Measurements from ENCODE around the gene RNF166.

RNF166 gene

GRCh38 chr16:88677721-88678120 is 28.5 kb downstream of the RNF166 start:
- no peak for TF ChIP-seq FOXP2 (optimal IDR thresholded peaks at IDR 0.05; ENCODE audit: borderline replicate concordance, extremely low read depth, extremely low read length, insufficient read depth)

- TF ChIP-seq POLR2AphosphoS5 (IDR thresholded peaks at IDR 0.05; ENCODE audit: low read depth, low read length) (no peak), TAF1 (IDR thresholded peaks at IDR 0.05; ENCODE audit: borderline replicate concordance, insufficient read depth, low read length) (no peak), SIN3A (IDR thresholded peaks at IDR 0.05; ENCODE audit: borderline replicate concordance, insufficient read depth, low read length) (no peak), FOXP2 (optimal IDR thresholded peaks at IDR 0.05; ENCODE audit: borderline replicate concordance, extremely low read depth, extremely low read length, insufficient read depth) (no peak), REST (IDR thresholded peaks at IDR 0.05; ENCODE audit: insufficient read depth in 1 of 2, low read depth in 2 of 2, low read length in 2 of 2) (no peak)
Measured at GRCh38 chr16:88676502-88677242, 29.5 kb downstream of the RNF166 start.

- TF ChIP-seq FOXP2 (optimal IDR thresholded peaks at IDR 0.05; ENCODE audit: borderline replicate concordance, extremely low read depth, extremely low read length, insufficient read depth) (no peak), REST (IDR thresholded peaks at IDR 0.05; ENCODE audit: insufficient read depth in 1 of 2, low read depth in 2 of 2, low read length in 2 of 2) (no peak), POLR2AphosphoS5 (IDR thresholded peaks at IDR 0.05; ENCODE audit: low read depth, low read length) (no peak), TAF1 (IDR thresholded peaks at IDR 0.05; ENCODE audit: borderline replicate concordance, insufficient read depth, low read length) (no peak), SIN3A (IDR thresholded peaks at IDR 0.05; ENCODE audit: borderline replicate concordance, insufficient read depth, low read length) (no peak)
Measured at GRCh38 chr16:88673716-88674379, 32.4 kb downstream of the RNF166 start.

GRCh38 chr16:88672776-88673175 is 33.4 kb downstream of the RNF166 start:
- TF ChIP-seq FOXP2 (optimal IDR thresholded peaks at IDR 0.05; ENCODE audit: borderline replicate concordance, extremely low read depth, extremely low read length, insufficient read depth) = no peak
- TF ChIP-seq SIN3A (IDR thresholded peaks at IDR 0.05; ENCODE audit: borderline replicate concordance, insufficient read depth, low read length) = no peak
- TF ChIP-seq REST (IDR thresholded peaks at IDR 0.05; ENCODE audit: insufficient read depth in 1 of 2, low read depth in 2 of 2, low read length in 2 of 2) = no peak

GRCh38 chr16:88671806-88672205 is 34.4 kb downstream of the RNF166 start:
- TF ChIP-seq SIN3A (IDR thresholded peaks at IDR 0.05; ENCODE audit: borderline replicate concordance, insufficient read depth, low read length) (no peak), FOXP2 (optimal IDR thresholded peaks at IDR 0.05; ENCODE audit: borderline replicate concordance, extremely low read depth, extremely low read length, insufficient read depth) (no peak), TAF1 (IDR thresholded peaks at IDR 0.05; ENCODE audit: borderline replicate concordance, insufficient read depth, low read length) (no peak), REST (IDR thresholded peaks at IDR 0.05; ENCODE audit: insufficient read depth in 1 of 2, low read depth in 2 of 2, low read length in 2 of 2) (no peak), POLR2AphosphoS5 (IDR thresholded peaks at IDR 0.05; ENCODE audit: low read depth, low read length) (no peak)

Data from PFSK-1 (cell line).